ENCODE measurements around the gene TPP2.

GRCh38 chr13:102587916-102588315 is 8.9 kb upstream of the TPP2 start:
- TF ChIP-seq CTCF (IDR thresholded peaks at IDR 0.05), result no peak
- TF ChIP-seq ZFX (IDR thresholded peaks at IDR 0.05; ENCODE audit: borderline replicate concordance), result no peak
